ENCODE results near the gene SCN1B. TPM values are rescaled to one million over a fixed set of nuclear protein-coding genes. Genes with fewer than 3 reads are reported as not detected.

Gene SCN1B
- total RNA-seq, 5 donors from 2014 or later (not counting 1 experiment from before 2014, with no cell fraction given), result 1.1 to 4.3 (median 3.7) TPM

- Mint-ChIP-seq H3K4me3 (no peak overlapping the region), H3K9me3 (no peaks in the 10 kb centered on the region), H3K4me1 (peaks cover 0 to 4% (median 3%) of the 10 kb centered on the region in 3 donors), H3K27me3 (peaks cover 3 to 8% of the 10 kb centered on the region in 2 donors), H3K27ac (no peak overlapping the region), H3K36me3 (no peaks in the 10 kb centered on the region)
- Histone ChIP-seq H3K27me3 (replicated peaks in 1 of 2; ENCODE audit: control insufficient read depth in 2 of 2, extremely low read depth in 1 of 2, insufficient read depth in 2 of 2, low read length in 1 of 2) (peaks cover 0 to 18% of the 10 kb centered on the region in 2 experiments), H3K9me3 (no peaks in the 10 kb centered on the region), H3K27ac (ENCODE audit: low read length) (no peak overlapping the region), H3K4me3 (ENCODE audit: control insufficient read depth in 1 of 2, extremely low read depth in 1 of 2, low read length in 1 of 2) (no peak overlapping the region), H3K4me1 (ENCODE audit: control insufficient read depth in 1 of 2, extremely low read depth in 1 of 2, insufficient read depth in 2 of 2, low read length in 2 of 2) (peaks cover 0 to 4% of the 10 kb centered on the region in 2 experiments), H3K36me3 (ENCODE audit: control insufficient read depth in 2 of 2, extremely low read depth in 1 of 2, insufficient read depth in 1 of 2, low read length in 1 of 2) (no peaks in the 10 kb centered on the region)
- no peak for DNase-seq
- no peak for ATAC-seq (replicated peaks in 1 of 4)
- WGBS (ENCODE audit: insufficient coverage), result 76% methylated on average over 4 of the region's 6 CpGs
- ChIA-PET CTCF (interaction anchor here in 1 of 2 donors (0.6 kb wide), 1 partner anchor 969 kb away, joined by 3 read pairs; no protein-coding TSS in a partner anchor), POLR2A (no interaction called here)
Observed at GRCh38 chr19:35076026-35076370, 45.7 kb downstream of the SCN1B start.

- Histone ChIP-seq H3K27me3 (replicated peaks in 1 of 2; ENCODE audit: control insufficient read depth in 2 of 2, extremely low read depth in 1 of 2, insufficient read depth in 2 of 2, low read length in 1 of 2) (peaks cover 0 to 18% of the 10 kb centered on the region in 2 experiments), H3K9me3 (no peaks in the 10 kb centered on the region), H3K27ac (ENCODE audit: low read length) (no peak overlapping the region), H3K36me3 (ENCODE audit: control insufficient read depth in 2 of 2, extremely low read depth in 1 of 2, insufficient read depth in 1 of 2, low read length in 1 of 2) (no peaks in the 10 kb centered on the region), H3K4me1 (ENCODE audit: control insufficient read depth in 1 of 2, extremely low read depth in 1 of 2, insufficient read depth in 2 of 2, low read length in 2 of 2) (peaks cover 0 to 4% of the 10 kb centered on the region in 2 experiments), H3K4me3 (ENCODE audit: control insufficient read depth in 1 of 2, extremely low read depth in 1 of 2, low read length in 1 of 2) (no peak overlapping the region)
- Mint-ChIP-seq H3K4me1 (peaks cover 0 to 4% (median 3%) of the 10 kb centered on the region in 3 donors), H3K4me3 (no peak overlapping the region), H3K36me3 (no peaks in the 10 kb centered on the region), H3K27ac (no peak overlapping the region), H3K9me3 (no peaks in the 10 kb centered on the region), H3K27me3 (peaks cover 3 to 8% of the 10 kb centered on the region in 2 donors)
- WGBS (ENCODE audit: insufficient coverage), result 13% methylated on average over 7 of the region's 8 CpGs
- ChIA-PET CTCF (no interaction called here), POLR2A (no interaction called here)
- no peak for DNase-seq
- ATAC-seq (replicated peaks in 1 of 4), result no peak
Observed at GRCh38 chr19:35076657-35077056, 46.4 kb downstream of the SCN1B start.

DNA sequence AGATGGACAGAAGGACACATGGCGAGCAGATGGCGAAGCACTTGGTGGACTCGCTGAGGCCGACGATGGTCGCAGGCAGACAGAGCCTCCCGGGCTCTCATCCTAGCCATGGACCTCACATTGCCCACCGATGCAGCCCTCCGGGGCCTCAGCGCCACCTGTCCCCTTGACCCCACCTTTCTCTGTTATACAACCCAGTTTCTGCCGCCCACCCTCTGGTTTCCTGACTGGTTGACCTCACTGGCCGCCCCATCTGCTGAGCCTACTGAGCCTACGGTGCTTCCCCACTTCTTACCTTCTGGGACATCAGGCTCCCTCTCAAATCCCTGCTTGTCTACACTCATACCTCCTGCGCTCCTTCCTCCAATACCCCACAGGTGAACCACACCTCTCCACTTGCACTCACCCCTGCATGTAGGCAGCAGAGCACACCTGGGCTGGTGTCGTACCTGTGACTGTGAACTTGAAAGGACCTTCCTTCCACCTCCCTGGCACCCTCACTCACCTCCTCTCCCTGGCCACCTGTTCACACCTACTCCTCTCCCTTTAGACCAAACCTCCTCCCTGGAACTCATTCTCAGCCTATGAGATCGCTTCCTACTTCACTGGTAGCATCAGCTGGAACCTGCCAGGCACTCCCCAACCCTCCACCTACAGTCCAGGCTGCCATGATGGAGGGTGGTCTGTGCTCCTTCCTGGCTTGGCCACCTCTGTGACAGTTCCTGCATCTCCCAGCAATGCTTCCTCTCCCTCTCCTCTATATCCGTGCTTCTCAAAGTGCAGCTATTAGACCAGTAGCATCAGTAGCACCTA is 47.3 kb downstream of the SCN1B start:
- no peak for ATAC-seq (replicated peaks in 1 of 4)
- DNase-seq, result no peak
- H3K4me1 Mint-ChIP-seq, result peaks cover 0 to 4% (median 3%) of the 10 kb centered on the region in 3 donors
- Histone ChIP-seq H3K4me1 (ENCODE audit: control insufficient read depth in 1 of 2, extremely low read depth in 1 of 2, insufficient read depth in 2 of 2, low read length in 2 of 2) (peaks cover 0 to 4% of the 10 kb centered on the region in 2 experiments), H3K36me3 (ENCODE audit: control insufficient read depth in 2 of 2, extremely low read depth in 1 of 2, insufficient read depth in 1 of 2, low read length in 1 of 2) (no peaks in the 10 kb centered on the region), H3K27ac (ENCODE audit: low read length) (no peak overlapping the region), H3K4me3 (ENCODE audit: control insufficient read depth in 1 of 2, extremely low read depth in 1 of 2, low read length in 1 of 2) (no peak overlapping the region), H3K9me3 (no peaks in the 10 kb centered on the region), H3K27me3 (replicated peaks in 1 of 2; ENCODE audit: control insufficient read depth in 2 of 2, extremely low read depth in 1 of 2, insufficient read depth in 2 of 2, low read length in 1 of 2) (peaks cover 0 to 18% of the 10 kb centered on the region in 2 experiments)
- H3K9me3 Mint-ChIP-seq, result no peaks in the 10 kb centered on the region
- POLR2A ChIA-PET, result no interaction called here
- H3K27ac Mint-ChIP-seq, result no peak overlapping the region
- H3K4me3 Mint-ChIP-seq, result no peak overlapping the region
- H3K27me3 Mint-ChIP-seq, result peaks cover 3 to 8% of the 10 kb centered on the region in 2 donors
- H3K36me3 Mint-ChIP-seq, result no peaks in the 10 kb centered on the region
- CTCF ChIA-PET, result no interaction called here
- WGBS (ENCODE audit: insufficient coverage), result 89% methylated on average over 16 of the region's 17 CpGs

GRCh38 chr19:35079826-35080225 is 49.6 kb downstream of the SCN1B start:
- no peaks in the 10 kb centered on the region for H3K36me3 Mint-ChIP-seq
- H3K27me3 Mint-ChIP-seq, result peaks cover 3 to 8% of the 10 kb centered on the region in 2 donors
- Histone ChIP-seq H3K9me3 (no peaks in the 10 kb centered on the region), H3K4me3 (ENCODE audit: control insufficient read depth in 1 of 2, extremely low read depth in 1 of 2, low read length in 1 of 2) (no peak overlapping the region), H3K36me3 (ENCODE audit: control insufficient read depth in 2 of 2, extremely low read depth in 1 of 2, insufficient read depth in 1 of 2, low read length in 1 of 2) (no peaks in the 10 kb centered on the region), H3K4me1 (ENCODE audit: control insufficient read depth in 1 of 2, extremely low read depth in 1 of 2, insufficient read depth in 2 of 2, low read length in 2 of 2) (peaks cover 0 to 10% of the 10 kb centered on the region in 2 experiments), H3K27me3 (replicated peaks in 1 of 2; ENCODE audit: control insufficient read depth in 2 of 2, extremely low read depth in 1 of 2, insufficient read depth in 2 of 2, low read length in 1 of 2) (peaks cover 0 to 18% of the 10 kb centered on the region in 2 experiments), H3K27ac (ENCODE audit: low read length) (no peak overlapping the region)
- no peak overlapping the region for H3K4me3 Mint-ChIP-seq
- no peak overlapping the region for H3K27ac Mint-ChIP-seq
- CTCF ChIA-PET, result no interaction called here
- no peaks in the 10 kb centered on the region for H3K9me3 Mint-ChIP-seq
- no peak for ATAC-seq (replicated peaks in 1 of 4)
- POLR2A ChIA-PET, result no interaction called here
- peaks cover 0 to 6% (median 4%) of the 10 kb centered on the region in 3 donors for H3K4me1 Mint-ChIP-seq
- no peak for DNase-seq
- WGBS (ENCODE audit: insufficient coverage), result 90% methylated on average over 7 of the region's 14 CpGs

DNA sequence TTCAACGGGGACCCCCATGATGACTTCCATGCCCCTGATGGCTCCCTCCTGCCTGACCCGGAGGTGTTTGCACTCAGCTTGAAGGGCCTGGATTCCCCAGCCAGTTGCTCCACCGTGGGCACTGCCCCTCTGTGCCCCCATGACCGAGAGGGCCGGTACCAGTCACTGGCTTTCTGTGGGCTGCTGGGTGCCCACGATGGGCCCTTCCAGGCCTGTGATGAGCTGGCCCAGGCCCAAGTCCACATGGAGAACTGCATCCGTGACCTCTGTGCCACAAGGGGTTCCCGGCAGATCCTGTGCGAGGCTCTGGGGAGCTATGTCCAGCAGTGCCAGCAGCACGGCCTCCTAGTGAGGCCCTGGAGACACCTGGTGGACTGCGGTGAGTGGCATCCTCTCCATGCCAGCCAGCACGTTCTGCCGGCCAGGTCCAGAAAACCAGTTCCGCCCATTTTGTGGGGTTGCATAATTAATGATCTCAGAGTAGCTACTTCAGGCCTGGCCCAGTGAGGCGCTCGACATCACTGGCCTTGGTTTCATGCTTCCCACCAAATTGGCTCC is 50.4 kb downstream of the SCN1B start:
- Mint-ChIP-seq H3K9me3 (no peaks in the 10 kb centered on the region), H3K27ac (no peak overlapping the region), H3K36me3 (no peaks in the 10 kb centered on the region), H3K4me3 (no peak overlapping the region), H3K27me3 (peaks cover 3 to 8% of the 10 kb centered on the region in 2 donors), H3K4me1 (peaks cover 2 to 7% (median 7%) of the 10 kb centered on the region in 3 donors)
- H3K27me3 ChIP-seq (replicated peaks in 1 of 2; ENCODE audit: control insufficient read depth in 2 of 2, extremely low read depth in 1 of 2, insufficient read depth in 2 of 2, low read length in 1 of 2), result peaks cover 0 to 18% of the 10 kb centered on the region in 2 experiments
- ChIA-PET CTCF (interaction anchor here in 1 of 2 donors (0.6 kb wide), 1 partner anchor 430 kb away, joined by 5 read pairs; no protein-coding TSS in a partner anchor), POLR2A (no interaction called here)
- H3K36me3 ChIP-seq (ENCODE audit: control insufficient read depth in 2 of 2, extremely low read depth in 1 of 2, insufficient read depth in 1 of 2, low read length in 1 of 2), result no peaks in the 10 kb centered on the region
- no peak overlapping the region for H3K27ac ChIP-seq (ENCODE audit: low read length)
- no peaks in the 10 kb centered on the region for H3K9me3 ChIP-seq
- ATAC-seq (replicated peaks in 1 of 4), result no peak
- no peak overlapping the region for H3K4me3 ChIP-seq (ENCODE audit: control insufficient read depth in 1 of 2, extremely low read depth in 1 of 2, low read length in 1 of 2)
- peaks cover 0 to 18% of the 10 kb centered on the region in 2 experiments for H3K4me1 ChIP-seq (ENCODE audit: control insufficient read depth in 1 of 2, extremely low read depth in 1 of 2, insufficient read depth in 2 of 2, low read length in 2 of 2)
- DNase-seq, result no peak
- WGBS (ENCODE audit: insufficient coverage), result 83% methylated on average over 15 of the region's 16 CpGs

GRCh38 chr19:35081201-35081600 is 50.9 kb downstream of the SCN1B start:
- H3K9me3 Mint-ChIP-seq, result no peaks in the 10 kb centered on the region
- Histone ChIP-seq H3K4me1 (ENCODE audit: control insufficient read depth in 1 of 2, extremely low read depth in 1 of 2, insufficient read depth in 2 of 2, low read length in 2 of 2) (peaks cover 0 to 21% of the 10 kb centered on the region in 2 experiments), H3K27ac (ENCODE audit: low read length) (no peak overlapping the region), H3K36me3 (ENCODE audit: control insufficient read depth in 2 of 2, extremely low read depth in 1 of 2, insufficient read depth in 1 of 2, low read length in 1 of 2) (no peaks in the 10 kb centered on the region), H3K4me3 (ENCODE audit: control insufficient read depth in 1 of 2, extremely low read depth in 1 of 2, low read length in 1 of 2) (no peak overlapping the region), H3K9me3 (no peaks in the 10 kb centered on the region), H3K27me3 (replicated peaks in 1 of 2; ENCODE audit: control insufficient read depth in 2 of 2, extremely low read depth in 1 of 2, insufficient read depth in 2 of 2, low read length in 1 of 2) (peaks cover 0 to 18% of the 10 kb centered on the region in 2 experiments)
- H3K27me3 Mint-ChIP-seq, result peaks cover 3 to 8% of the 10 kb centered on the region in 2 donors
- ATAC-seq (replicated peaks in 1 of 4) (no peak), DNase-seq (no peak)
- 63% methylated on average over 3 of the region's 6 CpGs for WGBS (ENCODE audit: insufficient coverage)
- H3K27ac Mint-ChIP-seq, result no peak overlapping the region
- ChIA-PET CTCF (interaction anchor here in 1 of 2 donors (0.6 kb wide), 1 partner anchor 430 kb away, joined by 5 read pairs; no protein-coding TSS in a partner anchor), POLR2A (no interaction called here)
- H3K36me3 Mint-ChIP-seq, result no peaks in the 10 kb centered on the region
- H3K4me3 Mint-ChIP-seq, result no peak overlapping the region
- peaks cover 6 to 12% (median 11%) of the 10 kb centered on the region in 3 donors for H3K4me1 Mint-ChIP-seq

Data from T-cell (primary cell).